ENCODE data around the gene CEMIP. TPM values are rescaled to one million over a fixed set of nuclear protein-coding genes. Genes with fewer than 3 reads are reported as not detected.

Gene CEMIP
- total RNA-seq, 1 experiment from 2014 or later, result 3.1 TPM

- Histone ChIP-seq H4K20me1 (ENCODE audit: low read length) (no peaks in the 10 kb centered on the region), H3K4me3 (ENCODE audit: low read length) (no peak overlapping the region), H3K9me3 (ENCODE audit: low read length) (no peaks in the 10 kb centered on the region), H3K4me1 (ENCODE audit: insufficient read depth, low read length) (peaks cover 19% of the 10 kb centered on the region), H3K4me2 (ENCODE audit: low read length) (no peak overlapping the region), H3K27me3 (ENCODE audit: low read length) (no peaks in the 10 kb centered on the region), H3K9ac (ENCODE audit: low read length) (no peak overlapping the region), H3K27ac (ENCODE audit: low read length) (no peak overlapping the region), H3F3A (ENCODE audit: low read length, unreplicated experiment) (no peaks in the 10 kb centered on the region), H3K36me3 (ENCODE audit: low read depth, low read length) (peaks cover 4% of the 10 kb centered on the region; the same call in 1 of the 2 replicates), H3K79me2 (ENCODE audit: low read length) (no peaks in the 10 kb centered on the region), H2AFZ (ENCODE audit: low read length) (no peak overlapping the region), H3K9me2 (replicated peaks; ENCODE audit: low read length) (no peaks in the 10 kb centered on the region)
- ChIA-PET CTCF (no interaction called here), POLR2A (ENCODE audit: unreplicated experiment) (no interaction called here)
- intact Hi-C loops (cut with micrococcal nuclease), result no loop called here
- no peak for TF ChIP-seq CTCF (conservative IDR thresholded peaks at IDR 0.05; ENCODE audit: low read depth, low read length)
- no peak for TF ChIP-seq EZH2 (IDR thresholded peaks at IDR 0.05; ENCODE audit: low read length, unreplicated experiment)
- TF ChIP-seq EZH2phosphoT487 (IDR thresholded peaks at IDR 0.05; ENCODE audit: borderline replicate concordance, low read length), result no peak
- no peak for DNase-seq
- no peak for ATAC-seq
- BruUV-seq (replicated peaks), result no TSS peak
These were observed 187.4 kb downstream of the CEMIP start for GRCh38 chr15:80966431-80967197.

- H3K4me2 ChIP-seq (ENCODE audit: low read length), result no peak overlapping the region
- BruUV-seq (replicated peaks), result no TSS peak
- no peak overlapping the region for H3K9ac ChIP-seq (ENCODE audit: low read length)
- DNase-seq (no peak), ATAC-seq (no peak)
- CTCF ChIA-PET, result no interaction called here
- H3K4me3 ChIP-seq (ENCODE audit: low read length), result no peak overlapping the region
- H3F3A ChIP-seq (ENCODE audit: low read length, unreplicated experiment), result no peaks in the 10 kb centered on the region
- H3K79me2 ChIP-seq (ENCODE audit: low read length), result no peaks in the 10 kb centered on the region
- H3K4me1 ChIP-seq (ENCODE audit: insufficient read depth, low read length), result peaks cover 19% of the 10 kb centered on the region
- no peak overlapping the region for H3K27ac ChIP-seq (ENCODE audit: low read length)
- TF ChIP-seq EZH2phosphoT487 (IDR thresholded peaks at IDR 0.05; ENCODE audit: borderline replicate concordance, low read length) (no peak), EZH2 (IDR thresholded peaks at IDR 0.05; ENCODE audit: low read length, unreplicated experiment) (no peak), CTCF (conservative IDR thresholded peaks at IDR 0.05; ENCODE audit: low read depth, low read length) (no peak)
- no peak overlapping the region for H2AFZ ChIP-seq (ENCODE audit: low read length)
- peaks cover 4% of the 10 kb centered on the region; the same call in 1 of the 2 replicates for H3K36me3 ChIP-seq (ENCODE audit: low read depth, low read length)
- H3K9me2 ChIP-seq (replicated peaks; ENCODE audit: low read length), result no peaks in the 10 kb centered on the region
- no peaks in the 10 kb centered on the region for H4K20me1 ChIP-seq (ENCODE audit: low read length)
- no peaks in the 10 kb centered on the region for H3K9me3 ChIP-seq (ENCODE audit: low read length)
- POLR2A ChIA-PET (ENCODE audit: unreplicated experiment), result no interaction called here
- intact Hi-C loops (cut with micrococcal nuclease), result no loop called here
- no peaks in the 10 kb centered on the region for H3K27me3 ChIP-seq (ENCODE audit: low read length)
These were observed 188.3 kb downstream of the CEMIP start for GRCh38 chr15:80967451-80967850.

GRCh38 chr15:80967991-80968510 is 188.9 kb downstream of the CEMIP start:
- Histone ChIP-seq H3K9ac (ENCODE audit: low read length) (no peak overlapping the region), H3K36me3 (ENCODE audit: low read depth, low read length) (peaks cover 4% of the 10 kb centered on the region; the same call in 1 of the 2 replicates), H3K79me2 (ENCODE audit: low read length) (no peaks in the 10 kb centered on the region), H3K27me3 (ENCODE audit: low read length) (no peaks in the 10 kb centered on the region), H3K4me3 (ENCODE audit: low read length) (no peak overlapping the region), H3K9me2 (replicated peaks; ENCODE audit: low read length) (no peaks in the 10 kb centered on the region), H3K9me3 (ENCODE audit: low read length) (no peaks in the 10 kb centered on the region), H3K4me1 (ENCODE audit: insufficient read depth, low read length) (peaks cover 19% of the 10 kb centered on the region), H3K4me2 (ENCODE audit: low read length) (no peak overlapping the region), H4K20me1 (ENCODE audit: low read length) (no peaks in the 10 kb centered on the region), H2AFZ (ENCODE audit: low read length) (no peak overlapping the region), H3K27ac (ENCODE audit: low read length) (no peak overlapping the region), H3F3A (ENCODE audit: low read length, unreplicated experiment) (no peaks in the 10 kb centered on the region)
- DNase-seq, result no peak
- intact Hi-C loops (cut with micrococcal nuclease), result no loop called here
- no TSS peak for BruUV-seq (replicated peaks)
- ChIA-PET CTCF (no interaction called here), POLR2A (ENCODE audit: unreplicated experiment) (no interaction called here)
- TF ChIP-seq EZH2phosphoT487 (IDR thresholded peaks at IDR 0.05; ENCODE audit: borderline replicate concordance, low read length), result no peak
- TF ChIP-seq EZH2 (IDR thresholded peaks at IDR 0.05; ENCODE audit: low read length, unreplicated experiment), result no peak
- no peak for TF ChIP-seq CTCF (conservative IDR thresholded peaks at IDR 0.05; ENCODE audit: low read depth, low read length)
- ATAC-seq, result no peak

Measured in PC-3 (cell line).